ENCODE data around the gene MED13L. TPM values are rescaled to one million over a fixed set of nuclear protein-coding genes. Genes with fewer than 3 reads are reported as not detected.

The MED13L gene
- total and polyA plus RNA-seq, 2 of the 8 experiments (the other 6 are each of a cell fraction or from before 2014, with no cell fraction given) = 15.9 to 51.7 TPM

- WGBS, 2 experiments (ENCODE audit: extremely low coverage in 1 of 2, insufficient coverage in 1 of 2, insufficient read length in 1 of 2, insufficient replicate concordance in 2 of 2, low coverage in 1 of 2, low lambda C conversion rate in 2 of 2, missing lambda C conversion rate in 1 of 2) = 97% methylated on average over 3 of the region's 3 CpGs; no CpG with 5 or more reads in 1 of the 2 experiments
- Histone ChIP-seq H3K23me2 (ENCODE audit: low read depth, low read length) (no peaks in the 10 kb centered on the region), H3K36me3 (ENCODE audit: control insufficient read depth in 2 of 4, insufficient read depth in 4 of 4, low read length in 3 of 4) (no peaks in the 10 kb centered on the region), H2BK5ac (ENCODE audit: low read depth, low read length) (no peak overlapping the region), H2BK120ac (replicated peaks; ENCODE audit: low read depth, low read length) (no peak overlapping the region), H4K5ac (ENCODE audit: insufficient read length, low read depth, low read length) (no peak overlapping the region), H3K4me3 (ENCODE audit: extremely low read depth in 1 of 4, insufficient read depth in 2 of 4, low read depth in 3 of 4, low read length in 4 of 4) (no peak overlapping the region), H2AK5ac (ENCODE audit: low read depth, low read length) (no peak overlapping the region), H4K20me1 (replicated peaks in 1 of 2; ENCODE audit: control insufficient read depth in 1 of 2, insufficient read depth in 2 of 2, low read length in 2 of 2) (peaks cover 0 to 5% of the 10 kb centered on the region in 2 experiments), H2BK20ac (ENCODE audit: low read length) (no peak overlapping the region), H4K8ac (ENCODE audit: extremely low read depth, insufficient read depth, low read length) (no peak overlapping the region), H3K79me1 (ENCODE audit: low read depth, low read length) (peaks cover 4% of the 10 kb centered on the region; the same call in 1 of the 2 replicates), H3K4ac (replicated peaks; ENCODE audit: insufficient read length, low read depth, low read length) (no peak overlapping the region), H3K23ac (ENCODE audit: insufficient read length) (no peak overlapping the region), H3K27ac (ENCODE audit: low read depth, low read length) (no peak overlapping the region), H3K14ac (ENCODE audit: insufficient read length) (no peak overlapping the region), H3K27me3 (replicated peaks in 1 of 4; ENCODE audit: control insufficient read depth in 3 of 4, extremely low read depth in 1 of 4, insufficient read depth in 3 of 4, low read length in 3 of 4) (no peaks in the 10 kb centered on the region), H3K79me2 (ENCODE audit: control insufficient read depth in 1 of 2, insufficient read depth in 2 of 2, low read length in 2 of 2) (peaks cover 0 to 99% of the 10 kb centered on the region in 2 experiments; a peak in 3 of 4 replicates), H3K4me2 (ENCODE audit: insufficient read depth in 1 of 2, low read depth in 2 of 2, low read length in 2 of 2) (no peak overlapping the region), H3K9me3 (ENCODE audit: insufficient read depth in 2 of 2, low read depth in 1 of 2, low read length in 1 of 2) (no peaks in the 10 kb centered on the region), H2BK15ac (ENCODE audit: low read length) (no peak overlapping the region), H3K9ac (replicated peaks in 1 of 4; ENCODE audit: extremely low read depth in 1 of 4, low read depth in 3 of 4, low read length in 3 of 4) (no peak overlapping the region), H4K91ac (replicated peaks; ENCODE audit: insufficient read length, low read length) (no peak overlapping the region), H3K56ac (replicated peaks; ENCODE audit: insufficient read length, low read depth, low read length) (no peak overlapping the region), H2AFZ (ENCODE audit: low read length) (no peak overlapping the region), H3K18ac (ENCODE audit: extremely low read depth, low read length) (no peak overlapping the region), H2BK12ac (ENCODE audit: low read depth, low read length) (no peak overlapping the region), H3K4me1 (replicated peaks in 1 of 4; ENCODE audit: control insufficient read depth in 3 of 4, insufficient read depth in 4 of 4, low read length in 3 of 4) (peaks cover 0 to 6% (median 5%) of the 10 kb centered on the region in 4 experiments; a peak in 4 of 7 replicates)
- CTCF ChIA-PET (ENCODE audit: partially characterized antibody) = interaction anchor here (0.9 kb wide), 1 partner anchor 10 kb away, joined by 4 read pairs; no protein-coding TSS in a partner anchor
- POLR2A ChIA-PET (ENCODE audit: partially characterized antibody) = no interaction called here
- DNase-seq (ENCODE audit: low read depth in 1 of 2, low spot score in 2 of 2) (no peak), FAIRE-seq (no peak)
- TF ChIP-seq FOSL1 (IDR thresholded peaks at IDR 0.05; ENCODE audit: insufficient read depth, low read depth, low read length) (no peak), CBX5 (IDR thresholded peaks at IDR 0.05; ENCODE audit: low read depth, low read length) (no peak), BRCA1 (IDR thresholded peaks at IDR 0.05; ENCODE audit: low read depth, low read length) (no peak), RXRA (IDR thresholded peaks at IDR 0.05; ENCODE audit: insufficient read depth, low read depth, low read length) (no peak), CBX8 (IDR thresholded peaks at IDR 0.05; ENCODE audit: borderline replicate concordance, low read depth, low read length) (no peak), SP2 (IDR thresholded peaks at IDR 0.05; ENCODE audit: low read length) (no peak), CHD2 (IDR thresholded peaks at IDR 0.05; ENCODE audit: low read length) (no peak), EP300 (IDR thresholded peaks at IDR 0.05; ENCODE audit: borderline replicate concordance in 1 of 2, low read depth in 2 of 2, low read length in 2 of 2) (no peak), USF2 (IDR thresholded peaks at IDR 0.05; ENCODE audit: low read length) (no peak), YY1 (IDR thresholded peaks at IDR 0.05; ENCODE audit: low read depth, low read length) (no peak), ZNF274 (IDR thresholded peaks at IDR 0.05; ENCODE audit: borderline replicate concordance, extremely low read depth, low read length) (no peak), ATF2 (IDR thresholded peaks at IDR 0.05; ENCODE audit: low read length) (no peak)
These were observed 103.5 kb downstream of the MED13L start for GRCh38 chr12:116174006-116174405.
